ENCODE data around the gene CRHR2. TPM values are rescaled to one million over a fixed set of nuclear protein-coding genes. Genes with fewer than 3 reads are reported as not detected.
A peak's percentile ranks its signal among the peaks of the same experiment; 100 is the strongest.

Gene CRHR2
- total RNA-seq, 3 donors from 2014 or later (not counting 1 experiment from before 2014, with no cell fraction given), result not detected

DNA sequence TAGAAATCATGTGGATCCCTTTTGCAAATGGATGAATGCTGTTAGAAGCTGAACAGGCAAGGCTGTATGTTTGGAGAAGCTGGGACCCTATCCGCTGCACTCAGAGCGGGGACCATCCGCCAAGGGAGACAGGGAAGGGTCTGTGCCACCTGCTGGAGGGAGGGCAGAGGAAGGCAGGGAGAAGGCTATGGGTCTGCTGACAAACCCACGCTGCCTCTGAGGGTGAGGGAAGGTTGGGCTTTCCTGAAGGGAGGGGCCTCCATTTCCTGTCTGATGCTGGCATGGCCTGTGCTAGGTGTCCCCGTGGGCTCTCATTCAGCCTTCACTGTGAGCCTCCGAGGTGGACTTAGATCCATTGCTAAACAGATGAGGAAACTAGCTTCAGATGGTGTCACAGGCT is 5.3 kb upstream of the CRHR2 start:
- 51% methylated on average over 6 of the region's 6 CpGs for WGBS (ENCODE audit: insufficient coverage)
- Mint-ChIP-seq H3K27me3 (ENCODE audit: low read depth in 2 of 2) (peaks cover 12 to 18% of the 10 kb centered on the region in 2 donors), H3K27ac (no peak overlapping the region)

DNA sequence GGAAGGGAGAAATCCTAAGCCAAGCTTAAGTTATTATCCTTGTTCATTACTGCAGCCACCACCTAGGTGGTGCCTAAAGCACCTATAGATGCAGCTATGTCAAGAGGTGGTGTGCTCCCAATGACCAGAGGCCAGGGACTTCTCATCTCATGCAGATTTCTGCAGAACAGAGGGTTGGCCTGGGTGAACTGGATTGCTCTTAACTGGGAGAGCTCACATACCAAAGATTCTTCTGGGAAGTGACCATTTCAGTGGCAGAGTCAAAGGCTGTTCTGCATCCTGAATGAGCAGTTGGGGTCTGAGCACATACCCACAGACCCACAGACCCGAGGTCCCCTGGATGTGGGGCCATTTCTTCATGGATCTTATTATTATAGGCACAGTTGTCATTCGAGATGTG is 2.1 kb upstream of the CRHR2 start:
- intact Hi-C loops (cut with micrococcal nuclease), result loop anchor here (5.0 kb wide), 1 partner anchor 58 kb away; no protein-coding TSS in a partner anchor
- Mint-ChIP-seq H3K4me1 (peaks cover 12 to 15% of the 10 kb centered on the region in 2 donors), H3K36me3 (no peaks in the 10 kb centered on the region), H3K4me3 (no peak overlapping the region), H3K27me3 (ENCODE audit: low read depth in 2 of 2) (peaks cover 35 to 42% of the 10 kb centered on the region in 2 donors), H3K9me3 (no peaks in the 10 kb centered on the region), H3K27ac (no peak overlapping the region)
- Histone ChIP-seq H3K4me3 (ENCODE audit: low read length) (no peak overlapping the region), H3K4me1 (ENCODE audit: control insufficient read depth, insufficient read depth, low read length) (peaks cover 21% of the 10 kb centered on the region), H3K27ac (ENCODE audit: low read length) (no peak overlapping the region), H3K36me3 (ENCODE audit: control insufficient read depth, insufficient read depth, low read length) (no peaks in the 10 kb centered on the region), H3K9me3 (ENCODE audit: control insufficient read depth, insufficient read depth, low read length) (no peaks in the 10 kb centered on the region), H3K27me3 (ENCODE audit: control insufficient read depth, insufficient read depth, low read length) (peaks cover 19% of the 10 kb centered on the region)
- TF ChIP-seq, protein P1, sequence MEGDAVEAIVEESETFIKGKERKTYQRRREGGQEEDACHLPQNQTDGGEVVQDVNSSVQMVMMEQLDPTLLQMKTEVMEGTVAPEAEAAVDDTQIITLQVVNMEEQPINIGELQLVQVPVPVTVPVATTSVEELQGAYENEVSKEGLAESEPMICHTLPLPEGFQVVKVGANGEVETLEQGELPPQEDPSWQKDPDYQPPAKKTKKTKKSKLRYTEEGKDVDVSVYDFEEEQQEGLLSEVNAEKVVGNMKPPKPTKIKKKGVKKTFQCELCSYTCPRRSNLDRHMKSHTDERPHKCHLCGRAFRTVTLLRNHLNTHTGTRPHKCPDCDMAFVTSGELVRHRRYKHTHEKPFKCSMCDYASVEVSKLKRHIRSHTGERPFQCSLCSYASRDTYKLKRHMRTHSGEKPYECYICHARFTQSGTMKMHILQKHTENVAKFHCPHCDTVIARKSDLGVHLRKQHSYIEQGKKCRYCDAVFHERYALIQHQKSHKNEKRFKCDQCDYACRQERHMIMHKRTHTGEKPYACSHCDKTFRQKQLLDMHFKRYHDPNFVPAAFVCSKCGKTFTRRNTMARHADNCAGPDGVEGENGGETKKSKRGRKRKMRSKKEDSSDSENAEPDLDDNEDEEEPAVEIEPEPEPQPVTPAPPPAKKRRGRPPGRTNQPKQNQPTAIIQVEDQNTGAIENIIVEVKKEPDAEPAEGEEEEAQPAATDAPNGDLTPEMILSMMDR (IDR thresholded peaks at IDR 0.05), result no peak
- ATAC-seq (no peak), DNase-seq (no peak)
- 74% methylated on average over 2 of the region's 2 CpGs for WGBS (ENCODE audit: insufficient coverage)

More for the DNA sequence above, 5.3 kb upstream of the CRHR2 start:
- Histone ChIP-seq H3K27me3 (ENCODE audit: control insufficient read depth, insufficient read depth, low read length) (peaks cover 3% of the 10 kb centered on the region), H3K9me3 (ENCODE audit: control insufficient read depth, insufficient read depth, low read length) (no peaks in the 10 kb centered on the region), H3K4me1 (ENCODE audit: control insufficient read depth, insufficient read depth, low read length) (peaks cover 9% of the 10 kb centered on the region), H3K4me3 (ENCODE audit: low read length) (no peak overlapping the region), H3K36me3 (ENCODE audit: control insufficient read depth, insufficient read depth, low read length) (no peaks in the 10 kb centered on the region), H3K27ac (ENCODE audit: low read length) (no peak overlapping the region)
- H3K36me3 Mint-ChIP-seq, result no peaks in the 10 kb centered on the region
- intact Hi-C loops (cut with micrococcal nuclease), result no loop called here
- TF ChIP-seq, protein P1 (IDR thresholded peaks at IDR 0.05), result no peak
- DNase-seq (no peak), ATAC-seq (no peak)
- H3K9me3 Mint-ChIP-seq, result no peaks in the 10 kb centered on the region
- H3K4me3 Mint-ChIP-seq, result no peak overlapping the region
- H3K4me1 Mint-ChIP-seq, result peaks cover 4% of the 10 kb centered on the region in 2 donors

DNA sequence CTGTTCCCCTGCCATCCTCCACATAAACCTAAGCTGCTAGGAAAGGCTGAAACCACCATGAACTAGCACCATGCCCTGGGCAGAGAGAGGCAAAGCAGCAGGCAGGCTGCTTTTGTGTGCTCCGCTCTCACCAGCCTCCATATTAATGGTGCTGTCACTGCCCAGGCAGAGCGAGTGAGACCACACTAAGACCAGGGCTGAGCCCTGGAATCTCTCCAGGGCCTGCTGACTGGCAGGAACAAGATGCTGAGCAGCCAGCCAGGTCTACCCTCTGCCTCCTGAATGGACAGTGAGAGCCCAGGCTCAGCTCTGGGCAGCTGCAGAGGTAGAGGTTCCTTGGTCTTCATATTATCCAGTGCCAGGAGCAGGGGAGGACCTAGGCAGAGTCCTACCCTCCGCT is 1.6 kb upstream of the CRHR2 start:
- Histone ChIP-seq H3K4me1 (ENCODE audit: control insufficient read depth, insufficient read depth, low read length) (peaks cover 21% of the 10 kb centered on the region), H3K9me3 (ENCODE audit: control insufficient read depth, insufficient read depth, low read length) (no peaks in the 10 kb centered on the region), H3K27me3 (ENCODE audit: control insufficient read depth, insufficient read depth, low read length) (peaks cover 19% of the 10 kb centered on the region), H3K27ac (ENCODE audit: low read length) (no peak overlapping the region), H3K36me3 (ENCODE audit: control insufficient read depth, insufficient read depth, low read length) (no peaks in the 10 kb centered on the region), H3K4me3 (ENCODE audit: low read length) (no peak overlapping the region)
- Mint-ChIP-seq H3K36me3 (no peaks in the 10 kb centered on the region), H3K4me3 (peak overlapping the region; percentile 45), H3K9me3 (no peaks in the 10 kb centered on the region), H3K4me1 (peaks cover 12 to 15% of the 10 kb centered on the region in 2 donors), H3K27ac (no peak overlapping the region), H3K27me3 (ENCODE audit: low read depth in 2 of 2) (peaks cover 41 to 47% of the 10 kb centered on the region in 2 donors)
- intact Hi-C loops (cut with micrococcal nuclease), result loop anchor here (5.0 kb wide), 1 partner anchor 58 kb away; no protein-coding TSS in a partner anchor
- ATAC-seq (no peak), DNase-seq (no peak)
- WGBS (ENCODE audit: insufficient coverage), result 86% methylated on average over 3 of the region's 3 CpGs
- TF ChIP-seq, protein P1 (IDR thresholded peaks at IDR 0.05), result no peak

DNA sequence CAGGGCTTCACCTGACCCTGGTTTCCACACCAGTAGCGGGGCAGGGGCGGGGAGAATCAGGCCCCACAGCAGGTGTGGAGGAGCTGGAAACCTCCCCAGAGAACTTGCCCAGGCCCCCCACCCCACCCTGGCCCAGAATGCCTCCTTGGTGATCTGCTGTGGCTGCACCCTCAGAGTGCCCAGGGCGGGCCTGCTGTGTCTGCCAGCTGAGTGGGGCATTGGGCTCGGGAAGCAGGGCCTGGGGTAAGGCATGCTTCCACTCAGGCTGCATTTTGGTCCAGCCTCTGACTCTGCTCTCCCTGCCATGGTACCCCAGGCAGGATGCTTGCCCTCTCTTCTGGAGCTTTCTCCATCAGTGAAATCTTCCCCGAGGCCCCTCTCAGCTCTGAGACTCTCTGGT is 1.1 kb upstream of the CRHR2 start:
- H3K27me3 ChIP-seq (ENCODE audit: control insufficient read depth, insufficient read depth, low read length), result peaks cover 19% of the 10 kb centered on the region
- no peaks in the 10 kb centered on the region for H3K9me3 Mint-ChIP-seq
- intact Hi-C loops (cut with micrococcal nuclease), result loop anchor here (5.0 kb wide), 1 partner anchor 59 kb away; no protein-coding TSS in a partner anchor

More for the DNA sequence above, 1.1 kb upstream of the CRHR2 start:
- Mint-ChIP-seq H3K36me3 (no peaks in the 10 kb centered on the region), H3K4me1 (peaks cover 12 to 15% of the 10 kb centered on the region in 2 donors), H3K4me3 (peak overlapping the region; percentile 71), H3K27ac (no peak overlapping the region), H3K27me3 (ENCODE audit: low read depth in 2 of 2) (peaks cover 46 to 52% of the 10 kb centered on the region in 2 donors)
- Histone ChIP-seq H3K36me3 (ENCODE audit: control insufficient read depth, insufficient read depth, low read length) (no peaks in the 10 kb centered on the region), H3K4me3 (ENCODE audit: low read length) (no peak overlapping the region), H3K9me3 (ENCODE audit: control insufficient read depth, insufficient read depth, low read length) (no peaks in the 10 kb centered on the region), H3K4me1 (ENCODE audit: control insufficient read depth, insufficient read depth, low read length) (peaks cover 16% of the 10 kb centered on the region), H3K27ac (ENCODE audit: low read length) (no peak overlapping the region)
- DNase-seq, result no peak
- 87% methylated on average over 5 of the region's 5 CpGs for WGBS (ENCODE audit: insufficient coverage)
- ATAC-seq, result no peak
- TF ChIP-seq, protein P1 (IDR thresholded peaks at IDR 0.05), result no peak

Data from natural killer cell (primary cell).